Stomach (tissue), 9 donors: ENCODE measurements around the gene GGA1. TPM values are rescaled to one million over a fixed set of nuclear protein-coding genes. Genes with fewer than 3 reads are reported as not detected.

Experiments
- DNase-seq, 2 donors: peaks; one replicate each; pipeline versions ENCODE4 v3.0.0 to v3.0.0-alpha.2; 2013 to 2019
- H3K27ac ChIP-seq, 5 donors: fragments of 200-600 bp in 4 of 5; sonication (generic) in 4 of 5; one replicate each; pipeline ENCODE4 v1.5.1; 2013 to 2019; ENCODE audit warnings: mild to moderate bottlenecking in 1 of 5, moderate library complexity in 1 of 5
- H3K27me3 ChIP-seq, 3 donors: fragments of 200-600 bp; sonication (generic); one replicate each; pipeline ENCODE4 v1.5.1; 2017 to 2019; ENCODE audit warnings: mixed run types in 1 of 3
- H3K36me3 ChIP-seq, 4 donors: fragments of 200-600 bp; sonication (generic); 1 replicate in 3 of 4; 2 replicates in 1 of 4; pipeline ENCODE4 v1.5.1; 2016 to 2019
- H3K4me1 ChIP-seq, 4 donors: fragments of 200-600 bp; sonication (generic); one replicate each; pipeline ENCODE4 v1.5.1; 2016 to 2019
- H3K4me3 ChIP-seq, 4 donors: fragments of 200-600 bp; sonication (generic) in 3 of 4; one replicate each; pipeline ENCODE4 v1.5.1; 2016 to 2019; ENCODE audit warnings: mild to moderate bottlenecking in 1 of 4
- H3K9me3 ChIP-seq, 4 donors: fragments of 200-600 bp; sonication (generic); one replicate each; pipeline ENCODE4 v1.5.1; 2016 to 2019
- EP300 ChIP-seq: sonication (generic); formaldehyde crosslinking; IDR thresholded peaks from one replicate; pipeline ENCODE4 v1.6.1; 2017; ENCODE audit warnings: antibody characterized with exemption
- POLR2A ChIP-seq, 4 donors: fragments of 450-650 bp; IDR thresholded peaks; one replicate each; pipeline ENCODE4 v1.6.1; 2016; ENCODE audit warnings: antibody characterized with exemption in 4 of 4, control low read depth in 2 of 4, mild to moderate bottlenecking in 1 of 4, moderate library complexity in 1 of 4
- POLR2AphosphoS5 ChIP-seq, 3 donors: sonication (generic); formaldehyde crosslinking; IDR thresholded peaks; one replicate each; pipeline ENCODE4 v1.6.1; 2016; ENCODE audit warnings: antibody characterized with exemption in 3 of 3
- WGBS, 5 donors: extraction: QIAGEN DNeasy Blood & Tissue Kit in 3 of 5; methylation state at CpG; one replicate each; pipeline versions ENCODE4 v1.1.5 to v1.1.7; 2013 to 2018; 5-methylcytosine and 5-hydroxymethylcytosine counted together
- intact Hi-C: fragments of 100-400 bp; cut with DNase I; formaldehyde crosslinking; loops from one replicate; pipeline ENCODE4 v1.15.1; 2023; ENCODE audit warnings: low total_unique reads
- polyA plus RNA-seq, 3 donors: library from polyadenylated mRNA; stranded (reverse); fragments of 200-250 nt; gene quantifications; one replicate each; pipeline ENCODE4 v1.2.3, GENCODE V29; 2013
- total RNA-seq, 5 donors: library from RNA; depleted of rRNA; stranded (reverse); fragments of >200 nt; gene quantifications; one replicate each; pipeline versions ENCODE4 v1.1.0 to v1.2.3, GENCODE V29; 2014 to 2016
- TF ChIP-seq, protein P1 (sequence below), 7 experiments: fragments of 450-650 bp in 4 of 7; fragments of 200-600 bp in 3 of 7; sonication (generic) in 3 of 7; IDR thresholded peaks; one replicate each; pipeline ENCODE4 v1.5.1; 2016 to 2019; ENCODE audit warnings: antibody characterized with exemption in 7 of 7, control low read depth in 2 of 7, mild to moderate bottlenecking in 1 of 7
- donor health status: healthy with polysubstance abuse.
- donor health status: Bipolar disorder and iron deficiency.
- donor health status: healthy.

GGA1 gene
- total and polyA plus RNA-seq, 8 donors = 30.3 to 87.9 (median 45.9) TPM

DNA sequence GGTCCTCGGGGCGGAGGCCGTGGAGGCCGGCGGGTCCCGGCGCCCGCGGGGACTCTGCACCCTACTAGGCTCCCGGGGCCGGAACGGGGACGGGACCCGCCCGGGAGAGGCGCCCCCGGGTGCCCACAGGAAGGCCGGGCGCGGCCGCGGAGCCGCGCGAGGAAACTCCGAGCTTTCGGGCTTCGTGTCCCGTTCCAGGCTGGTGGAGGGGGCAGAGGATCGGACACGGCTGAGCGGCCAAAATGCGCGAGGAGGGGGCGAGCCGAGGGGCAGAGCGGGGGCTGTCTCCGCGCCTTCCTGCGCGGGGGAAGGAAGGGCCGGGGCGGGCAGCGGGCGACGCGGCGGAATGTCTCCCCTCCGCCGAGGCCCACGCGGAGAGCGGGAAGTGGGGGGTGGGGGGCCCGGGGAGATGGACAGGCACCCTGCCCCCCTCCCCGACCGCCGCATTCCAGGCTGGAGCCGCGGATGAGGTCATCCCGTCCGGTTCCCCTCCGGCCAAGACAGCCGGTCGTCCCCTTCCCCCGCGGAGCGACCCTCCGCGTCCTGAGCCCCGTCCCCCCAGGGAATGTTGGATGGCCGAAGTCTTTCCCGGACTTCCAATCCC lies 47.9 kb upstream of the GGA1 start:
- H3K27me3 ChIP-seq = peaks cover 0 to 25% (median 0%) of the 10 kb centered on the region in 3 donors
- H3K4me1 ChIP-seq = peaks cover 61 to 87% (median 80%) of the 10 kb centered on the region in 4 donors
- DNase-seq = peak in 1 of 2 donors; percentile 86
- H3K4me3 ChIP-seq = peak overlapping the region; percentile 60 to 97 (median 75)
- TF ChIP-seq POLR2AphosphoS5 (IDR thresholded peaks at IDR 0.05) = no peak
- TF ChIP-seq, protein P1, sequence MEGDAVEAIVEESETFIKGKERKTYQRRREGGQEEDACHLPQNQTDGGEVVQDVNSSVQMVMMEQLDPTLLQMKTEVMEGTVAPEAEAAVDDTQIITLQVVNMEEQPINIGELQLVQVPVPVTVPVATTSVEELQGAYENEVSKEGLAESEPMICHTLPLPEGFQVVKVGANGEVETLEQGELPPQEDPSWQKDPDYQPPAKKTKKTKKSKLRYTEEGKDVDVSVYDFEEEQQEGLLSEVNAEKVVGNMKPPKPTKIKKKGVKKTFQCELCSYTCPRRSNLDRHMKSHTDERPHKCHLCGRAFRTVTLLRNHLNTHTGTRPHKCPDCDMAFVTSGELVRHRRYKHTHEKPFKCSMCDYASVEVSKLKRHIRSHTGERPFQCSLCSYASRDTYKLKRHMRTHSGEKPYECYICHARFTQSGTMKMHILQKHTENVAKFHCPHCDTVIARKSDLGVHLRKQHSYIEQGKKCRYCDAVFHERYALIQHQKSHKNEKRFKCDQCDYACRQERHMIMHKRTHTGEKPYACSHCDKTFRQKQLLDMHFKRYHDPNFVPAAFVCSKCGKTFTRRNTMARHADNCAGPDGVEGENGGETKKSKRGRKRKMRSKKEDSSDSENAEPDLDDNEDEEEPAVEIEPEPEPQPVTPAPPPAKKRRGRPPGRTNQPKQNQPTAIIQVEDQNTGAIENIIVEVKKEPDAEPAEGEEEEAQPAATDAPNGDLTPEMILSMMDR (IDR thresholded peaks at IDR 0.05) = no peak
- TF ChIP-seq POLR2A (IDR thresholded peaks at IDR 0.05) = no peak
- TF ChIP-seq EP300 = no peak
- no peaks in the 10 kb centered on the region for H3K9me3 ChIP-seq
- intact Hi-C loops = no loop called here
- H3K27ac ChIP-seq = peak overlapping the region; percentile 98 to 100 (median 99)
- WGBS, 5 donors = 0 to 1% (median 1%) methylated on average over 48 to 68 of the region's 72 CpGs
- H3K36me3 ChIP-seq = peaks cover under 1 to 2% (median 1%) of the 10 kb centered on the region in 4 donors

DNA sequence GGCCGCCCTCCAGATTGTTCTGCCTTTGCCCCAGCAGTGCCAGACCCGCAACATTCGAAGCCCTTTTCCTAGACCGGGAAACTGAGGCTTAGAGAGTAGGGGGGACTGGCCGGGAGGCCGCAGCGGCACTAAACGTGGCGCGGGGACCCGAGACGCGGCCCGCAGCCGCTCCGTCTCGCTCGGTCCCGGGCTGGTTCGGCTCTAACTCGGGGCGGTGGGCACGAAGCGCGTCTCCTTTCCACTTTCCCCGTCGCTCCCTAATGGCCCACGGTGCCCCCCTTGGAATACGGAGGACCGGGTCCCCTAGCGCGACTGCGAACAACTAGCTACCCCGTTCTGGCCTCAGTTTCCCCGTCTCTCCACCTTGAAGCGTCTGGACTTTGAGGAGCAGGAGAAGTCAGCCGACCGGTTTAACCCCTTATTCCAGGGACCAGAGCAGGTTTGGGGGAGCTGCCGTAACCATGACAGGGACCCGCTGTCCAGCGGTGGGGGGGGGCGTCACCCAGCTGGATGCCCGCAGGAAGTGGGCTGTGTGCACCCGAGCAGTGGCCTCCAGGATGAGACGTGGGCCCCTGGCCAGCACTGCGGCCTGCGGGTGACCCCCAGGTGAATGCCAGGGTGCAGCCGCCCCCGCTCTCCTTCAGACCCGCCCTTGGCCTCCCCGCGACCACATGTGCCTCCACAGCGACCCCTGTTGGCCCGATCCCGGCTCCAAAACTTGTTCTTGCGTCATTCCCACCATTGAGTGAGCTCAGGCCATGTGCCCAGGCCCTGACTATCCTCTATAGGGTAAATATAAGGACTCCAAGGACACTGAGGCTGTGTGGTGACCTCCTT lies 47.2 kb upstream of the GGA1 start:
- intact Hi-C loops = no loop called here
- peak overlapping the region; percentile 98 to 100 (median 99) for H3K27ac ChIP-seq

DNA sequence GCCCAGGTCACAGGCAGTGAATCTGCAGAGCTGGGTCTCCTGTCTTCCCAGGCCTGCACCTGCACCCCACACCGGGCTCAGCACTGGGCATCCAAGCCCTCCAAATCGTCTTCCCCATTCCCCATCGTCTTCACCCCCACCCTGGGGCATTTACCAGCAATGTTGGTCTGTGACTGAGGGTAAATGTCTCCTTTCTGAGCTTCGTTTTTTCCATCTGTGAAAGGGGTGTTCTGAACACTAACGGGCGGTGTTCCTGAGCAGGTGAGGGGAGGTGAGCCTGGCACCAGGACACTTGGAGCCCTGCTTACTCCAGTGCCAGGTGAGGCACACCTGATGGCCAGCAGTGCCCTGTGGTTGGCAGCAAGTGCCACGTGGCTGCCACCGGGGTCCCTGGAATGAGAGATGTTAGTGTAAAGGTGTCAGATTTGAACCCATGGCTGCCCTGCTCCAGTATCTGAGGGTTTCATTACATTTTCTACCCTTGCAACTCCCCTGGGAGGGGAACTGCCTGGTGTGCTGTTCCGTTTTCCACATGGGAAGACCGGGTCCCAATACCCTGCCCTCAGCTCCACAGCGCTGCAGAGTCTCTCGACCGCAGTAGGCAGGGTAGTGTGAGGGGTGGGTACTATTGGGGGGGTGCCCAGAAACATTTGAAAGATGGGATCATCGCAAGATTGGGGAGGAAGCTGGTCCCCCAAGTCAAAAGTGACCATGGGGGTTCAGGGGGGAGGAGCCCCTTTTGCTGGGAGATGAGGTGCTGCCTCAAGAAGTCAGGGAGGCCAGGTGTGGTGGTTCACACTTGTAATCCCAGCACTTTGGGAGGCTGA lies 46.4 kb upstream of the GGA1 start:
- no peak for DNase-seq
- Histone ChIP-seq H3K4me1 (peaks cover 69 to 93% (median 87%) of the 10 kb centered on the region in 4 donors), H3K27ac (peak overlapping the region; percentile 98 to 100 (median 99)), H3K9me3 (no peaks in the 10 kb centered on the region), H3K36me3 (peaks cover 12 to 17% (median 15%) of the 10 kb centered on the region in 4 donors), H3K4me3 (peak overlapping the region; percentile 60 to 97 (median 75)), H3K27me3 (peaks cover 0 to 25% (median 0%) of the 10 kb centered on the region in 3 donors)
- intact Hi-C loops = no loop called here
- TF ChIP-seq EP300 (no peak), POLR2AphosphoS5 (IDR thresholded peaks at IDR 0.05) (no peak), POLR2A (IDR thresholded peaks at IDR 0.05) (no peak)
- TF ChIP-seq, protein P1 (IDR thresholded peaks at IDR 0.05) = no peak
- WGBS, 5 donors = 24 to 55% (median 41%) methylated on average over 7 to 14 of the region's 14 CpGs

More for the DNA sequence above, 47.2 kb upstream of the GGA1 start:
- Histone ChIP-seq H3K36me3 (peaks cover 7 to 9% (median 9%) of the 10 kb centered on the region in 4 donors), H3K4me3 (peak overlapping the region; percentile 60 to 97 (median 75)), H3K27me3 (peaks cover 0 to 25% (median 0%) of the 10 kb centered on the region in 3 donors), H3K4me1 (peaks cover 68 to 93% (median 87%) of the 10 kb centered on the region in 4 donors), H3K9me3 (no peaks in the 10 kb centered on the region)
- peak; percentile 95 to 97 for DNase-seq
- TF ChIP-seq POLR2AphosphoS5 (IDR thresholded peaks at IDR 0.05) (peak; percentile 7 to 89 (median 67)), EP300 (no peak), POLR2A (IDR thresholded peaks at IDR 0.05) (no peak)
- TF ChIP-seq, protein P1 (IDR thresholded peaks at IDR 0.05) = peak in 5 of 7 experiments; percentile 53 to 87 (median 71)
- WGBS, 5 donors = 0 to 2% (median 1%) methylated on average over 28 to 56 of the region's 56 CpGs
